ENCODE data around the gene NCKAP1.

GRCh38 chr2:182920631-182921056 lies 117.6 kb downstream of the NCKAP1 start:
- TF ChIP-seq CTCF (IDR thresholded peaks at IDR 0.05) (no peak), POLR2AphosphoS5 (IDR thresholded peaks at IDR 0.05) (no peak), POLR2A (IDR thresholded peaks at IDR 0.05) (no peak), EP300 (IDR thresholded peaks at IDR 0.05; ENCODE audit: low read depth) (no peak)

Measured in transverse colon (tissue), 4 donors.